Suprapubic skin (tissue), 4 donors: ENCODE results near the gene SRCAP. TPM values are rescaled to one million over a fixed set of nuclear protein-coding genes. Genes with fewer than 3 reads are reported as not detected.
A peak's percentile ranks its signal among the peaks of the same experiment; 100 is the strongest.
"Not testable (repeated sequence)": the region's sequence is repeated elsewhere in the genome, so short reads cannot be mapped to it uniquely, and the experiment has no call there.

Experiments used
- DNase-seq, 2 donors: peaks; one replicate each; pipeline ENCODE4 v3.0.0-alpha.2; 2019; ENCODE audit warnings: low spot score in 2 of 2
- H3K27ac ChIP-seq: fragments of 200-600 bp; sonication (generic); one replicate; pipeline ENCODE4 v1.5.1; 2019
- H3K27me3 ChIP-seq: fragments of 200-600 bp; sonication (generic); one replicate; pipeline ENCODE4 v1.5.1; 2019
- H3K36me3 ChIP-seq: fragments of 200-600 bp; sonication (generic); one replicate; pipeline ENCODE4 v1.5.1; 2019
- H3K4me1 ChIP-seq: fragments of 200-600 bp; sonication (generic); one replicate; pipeline ENCODE4 v1.5.1; 2019
- H3K4me3 ChIP-seq: fragments of 200-600 bp; sonication (generic); one replicate; pipeline ENCODE4 v1.5.1; 2019; ENCODE audit warnings: mild to moderate bottlenecking
- H3K9me3 ChIP-seq: fragments of 200-600 bp; sonication (generic); one replicate; pipeline ENCODE4 v1.5.1; 2019
- CTCF ChIP-seq, 2 donors: fragments of 200-600 bp in 1 of 2; fragments of 450-650 bp in 1 of 2; sonication (generic) in 1 of 2; IDR thresholded peaks; one replicate each; pipeline ENCODE4 v1.5.1; 2016 to 2019; ENCODE audit warnings: antibody characterized with exemption in 2 of 2, mild to moderate bottlenecking in 1 of 2, moderate library complexity in 1 of 2
- EP300 ChIP-seq: sonication (generic); formaldehyde crosslinking; IDR thresholded peaks from one replicate; pipeline ENCODE4 v1.6.1; 2017; ENCODE audit warnings: antibody characterized with exemption
- POLR2A ChIP-seq, 2 donors: fragments of 450-650 bp; IDR thresholded peaks; one replicate each; pipeline ENCODE4 v1.6.1; 2017; ENCODE audit warnings: antibody characterized with exemption in 2 of 2, mild to moderate bottlenecking in 2 of 2, moderate library complexity in 2 of 2
- POLR2AphosphoS5 ChIP-seq, 3 donors: sonication (generic); formaldehyde crosslinking; IDR thresholded peaks; one replicate each; pipeline ENCODE4 v1.6.1; 2017; ENCODE audit warnings: antibody characterized with exemption in 3 of 3
- WGBS: methylation state at CpG from one replicate; pipeline ENCODE4 v1.1.5; 2018; 5-methylcytosine and 5-hydroxymethylcytosine counted together
- total RNA-seq, 4 donors: library from RNA; depleted of rRNA; stranded (reverse); fragments of >200 nt; gene quantifications; one replicate each; pipeline ENCODE4 v1.1.0, GENCODE V29; 2016

Gene SRCAP
- total RNA-seq, 4 donors from 2014 or later, result 42.9 to 50.0 (median 44.6) TPM

- 82% methylated on average over 11 of the region's 11 CpGs for WGBS
Measured at GRCh38 chr16:30694926-30695693, 3.9 kb upstream of the SRCAP start.

GRCh38 chr16:30696646-30697045, 2.3 kb upstream of the SRCAP start:
- 93% methylated on average over 3 of the region's 3 CpGs for WGBS

More at GRCh38 chr16:30694926-30695693, 3.9 kb upstream of the SRCAP start:
- Histone ChIP-seq H3K9me3 (no peaks in the 10 kb centered on the region), H3K27ac (no peak overlapping the region), H3K27me3 (no peaks in the 10 kb centered on the region), H3K36me3 (no peaks in the 10 kb centered on the region), H3K4me1 (peaks cover 22% of the 10 kb centered on the region), H3K4me3 (no peak overlapping the region)
- TF ChIP-seq CTCF (IDR thresholded peaks at IDR 0.05) (no peak), POLR2AphosphoS5 (IDR thresholded peaks at IDR 0.05) (no peak), EP300 (no peak), POLR2A (IDR thresholded peaks at IDR 0.05) (no peak)
- no peak for DNase-seq

GRCh38 chr16:30697264-30698138, 1.5 kb upstream of the SRCAP start:
- Histone ChIP-seq H3K4me1 (peaks cover 30% of the 10 kb centered on the region), H3K4me3 (peak overlapping the region; percentile 100), H3K9me3 (no peaks in the 10 kb centered on the region), H3K36me3 (peaks cover 21% of the 10 kb centered on the region), H3K27ac (peak overlapping the region; percentile 100), H3K27me3 (no peaks in the 10 kb centered on the region)
- DNase-seq, result no peak
- 10% methylated on average over 25 of the region's 26 CpGs for WGBS
- TF ChIP-seq POLR2AphosphoS5 (IDR thresholded peaks at IDR 0.05), result no peak
- TF ChIP-seq CTCF (IDR thresholded peaks at IDR 0.05), result no peak
- no peak for TF ChIP-seq EP300
- TF ChIP-seq POLR2A (IDR thresholded peaks at IDR 0.05), result no peak

More at GRCh38 chr16:30696646-30697045, 2.3 kb upstream of the SRCAP start:
- not testable (repeated sequence) for H3K9me3 ChIP-seq, H3K27me3 ChIP-seq, H3K27ac ChIP-seq, H3K4me3 ChIP-seq, DNase-seq
- H3K36me3 ChIP-seq, result peaks cover 12% of the 10 kb centered on the region
- peaks cover 30% of the 10 kb centered on the region for H3K4me1 ChIP-seq

- Histone ChIP-seq H3K27ac (peak overlapping the region; percentile 100), H3K4me1 (peaks cover 30% of the 10 kb centered on the region), H3K4me3 (peak overlapping the region; percentile 100), H3K9me3 (no peaks in the 10 kb centered on the region), H3K36me3 (peaks cover 29% of the 10 kb centered on the region), H3K27me3 (no peaks in the 10 kb centered on the region)
- WGBS, result no CpG with 5 or more reads among the region's 76 CpGs
- peak; percentile 99 to 100 for DNase-seq
- TF ChIP-seq POLR2A (IDR thresholded peaks at IDR 0.05) (peak; percentile 5 to 87), POLR2AphosphoS5 (IDR thresholded peaks at IDR 0.05) (peak; percentile 85 to 97 (median 95)), CTCF (IDR thresholded peaks at IDR 0.05) (no peak), EP300 (no peak)
Measured at GRCh38 chr16:30698139-30698815, 694 bp upstream of the SRCAP start.

- peak overlapping the region; percentile 100 for H3K4me3 ChIP-seq
- TF ChIP-seq CTCF (IDR thresholded peaks at IDR 0.05), result no peak
- TF ChIP-seq POLR2A (IDR thresholded peaks at IDR 0.05), result no peak
- no peak for TF ChIP-seq POLR2AphosphoS5 (IDR thresholded peaks at IDR 0.05)
- no peak for TF ChIP-seq EP300
- peaks cover 42% of the 10 kb centered on the region for H3K36me3 ChIP-seq
- no peak for DNase-seq
- H3K9me3 ChIP-seq, result no peaks in the 10 kb centered on the region
- 26% methylated on average over 8 of the region's 8 CpGs for WGBS
- peaks cover 27% of the 10 kb centered on the region for H3K4me1 ChIP-seq
- peak overlapping the region; percentile 100 for H3K27ac ChIP-seq
- H3K27me3 ChIP-seq, result no peaks in the 10 kb centered on the region
Measured at GRCh38 chr16:30699615-30700099, 686 bp downstream of the SRCAP start.
